Caco-2 (cell line): Measurements from ENCODE around the gene LRRN4CL. TPM values are rescaled to one million over a fixed set of nuclear protein-coding genes. Genes with fewer than 3 reads are reported as not detected.
A peak's percentile ranks its signal among the peaks of the same experiment; 100 is the strongest.
"Not testable (repeated sequence)": the region's sequence is repeated elsewhere in the genome, so short reads cannot be mapped to it uniquely, and the experiment has no call there.

Experiments used
- BruUV-seq: library from RNA; stranded (reverse); fragments of 400-500 nt; replicated peaks from 2 replicates; lab custom pipeline; 2021; lab: Mats Ljungman, UMichigan
- CTCF ChIA-PET: fragments of 300-600 bp; sonication (Branson Sonifier 250); formaldehyde crosslinking; loops from one replicate; lab custom pipeline; 2022; ENCODE audit warnings: antibody characterized with exemption; lab: Charles Lee
- POLR2A ChIA-PET: fragments of 300-600 bp; sonication (Branson Sonifier 250); formaldehyde crosslinking; loops from one replicate; lab custom pipeline; 2022; ENCODE audit warnings: antibody characterized with exemption; lab: Charles Lee
- DNase-seq, 2 experiments: peaks; one replicate each; pipeline versions ENCODE4 v3.0.0 to v3.0.0-alpha.2; 2020 to 2022
- H3K27me3 ChIP-seq: replicated peaks from 2 replicates; pipeline ENCODE4 v1.6.0; 2011; ENCODE audit warnings: low read length; ENCODE audit not compliant: control insufficient read depth, insufficient read depth
- H3K36me3 ChIP-seq: 2 replicates; pipeline ENCODE4 v1.5.1; 2011; ENCODE audit warnings: low read length; ENCODE audit not compliant: control insufficient read depth, insufficient read depth
- H3K4me1 ChIP-seq: fragments of 250-450 bp; sonication (Bioruptor Pico); 2 replicates; pipeline ENCODE4 v1.5.1; 2020; ENCODE audit warnings: mild to moderate bottlenecking
- H3K4me3 ChIP-seq: 2 replicates; pipeline ENCODE4 v1.5.1; 2011; ENCODE audit warnings: low read depth, mild to moderate bottlenecking, control low read depth, low read length
- H3K9me3 ChIP-seq: fragments of 250-450 bp; sonication (Bioruptor Pico); 2 replicates; pipeline ENCODE4 v1.5.1; 2020; ENCODE audit warnings: mild to moderate bottlenecking, moderate library complexity
- H3K27ac Mint-ChIP-seq: one replicate; pipeline ENCODE4 v1.8.0; 2022; ENCODE audit warnings: mixed read lengths; ENCODE audit not compliant: unreplicated experiment
- H3K27me3 Mint-ChIP-seq: one replicate; pipeline ENCODE4 v1.8.0; 2022; ENCODE audit warnings: mixed read lengths; ENCODE audit not compliant: insufficient read depth, unreplicated experiment
- H3K36me3 Mint-ChIP-seq: one replicate; pipeline ENCODE4 v1.8.0; 2022; ENCODE audit warnings: mild to moderate bottlenecking, mixed read lengths; ENCODE audit not compliant: insufficient read depth, unreplicated experiment
- H3K4me1 Mint-ChIP-seq: one replicate; pipeline ENCODE4 v1.8.0; 2022; ENCODE audit warnings: low read depth, mixed read lengths; ENCODE audit not compliant: unreplicated experiment
- H3K4me3 Mint-ChIP-seq: one replicate; pipeline ENCODE4 v1.8.0; 2022; ENCODE audit warnings: mild to moderate bottlenecking, moderate library complexity, mixed read lengths; ENCODE audit not compliant: unreplicated experiment
- H3K9me3 Mint-ChIP-seq: one replicate; pipeline ENCODE4 v1.8.0; 2022; ENCODE audit warnings: mixed read lengths; ENCODE audit not compliant: unreplicated experiment
- CTCF ChIP-seq, 2 experiments: fragments of 200-600 bp in 1 of 2; IDR thresholded peaks; 1 replicate in 1 of 2; 2 replicates in 1 of 2; pipeline versions ENCODE4 v1.5.1 to v1.8.0; 2011 to 2022; ENCODE audit warnings: antibody characterized with exemption in 1 of 2, control low read depth in 1 of 2, inconsistent platforms in 1 of 2, low read depth in 1 of 2, low read length in 1 of 2, mild to moderate bottlenecking in 1 of 2, moderate library complexity in 1 of 2; ENCODE audit not compliant: insufficient read depth in 1 of 2, severe bottlenecking in 1 of 2, unreplicated experiment in 1 of 2
- intact Hi-C: fragments of 100-400 bp; cut with micrococcal nuclease; formaldehyde crosslinking; loops from one replicate; pipeline ENCODE4 v1.10.0; 2022; ENCODE audit not compliant: unreplicated experiment
- total RNA-seq: library from RNA; stranded (reverse); gene quantifications from 2 replicates; pipeline ENCODE4 v1.2.3, GENCODE V29; 2022

The LRRN4CL gene
- total RNA-seq, 1 experiment from 2014 or later: 0.64 TPM

GRCh38 chr11:62677714-62678113, 11.6 kb downstream of the LRRN4CL start:
- no peaks in the 10 kb centered on the region for H3K27me3 ChIP-seq
- no peak for TF ChIP-seq CTCF (IDR thresholded peaks at IDR 0.05; ENCODE audit: insufficient read depth in 1 of 2, low read depth in 1 of 2, low read length in 1 of 2, severe bottlenecking in 1 of 2, unreplicated experiment in 1 of 2)
- H3K27me3 Mint-ChIP-seq: no peaks in the 10 kb centered on the region
- no TSS peak for BruUV-seq
- intact Hi-C loops: loop anchor here (10.0 kb wide), 1 partner anchor 283 kb away; no protein-coding TSS in a partner anchor
- peaks cover 6% of the 10 kb centered on the region for H3K4me1 ChIP-seq
- CTCF ChIA-PET: interaction anchor here (0.6 to 1.9 kb wide), 2 partner anchors 109 to 290 kb away, joined by 3 to 7 read pairs; no protein-coding TSS in a partner anchor
- no peaks in the 10 kb centered on the region for H3K9me3 ChIP-seq
- H3K4me3 Mint-ChIP-seq: peak overlapping the region; percentile 81
- H3K27ac Mint-ChIP-seq: peak overlapping the region; percentile 91
- H3K36me3 Mint-ChIP-seq: peaks cover 39% of the 10 kb centered on the region
- H3K4me3 ChIP-seq: no peak overlapping the region
- H3K4me1 Mint-ChIP-seq: peaks cover 15% of the 10 kb centered on the region
- POLR2A ChIA-PET: no interaction called here
- no peaks in the 10 kb centered on the region for H3K9me3 Mint-ChIP-seq
- H3K36me3 ChIP-seq: no peaks in the 10 kb centered on the region; the same call in 1 of the 2 replicates
- DNase-seq: no peak

GRCh38 chr11:62677156-62677555, 12.2 kb downstream of the LRRN4CL start:
- no peak overlapping the region for H3K4me3 ChIP-seq
- Mint-ChIP-seq H3K27ac (no peak overlapping the region), H3K36me3 (peaks cover 44% of the 10 kb centered on the region), H3K4me1 (peaks cover 15% of the 10 kb centered on the region), H3K4me3 (peak overlapping the region; percentile 81), H3K27me3 (no peaks in the 10 kb centered on the region), H3K9me3 (no peaks in the 10 kb centered on the region)
- H3K27me3 ChIP-seq: no peaks in the 10 kb centered on the region
- peaks cover 9% of the 10 kb centered on the region for H3K4me1 ChIP-seq
- no peaks in the 10 kb centered on the region for H3K9me3 ChIP-seq
- CTCF ChIA-PET: interaction anchor here (0.6 to 1.9 kb wide), 2 partner anchors 109 to 289 kb away, joined by 3 to 7 read pairs; no protein-coding TSS in a partner anchor
- H3K36me3 ChIP-seq: no peaks in the 10 kb centered on the region; the same call in 1 of the 2 replicates
- POLR2A ChIA-PET: interaction anchor here (0.5 to 1.0 kb wide), 2 partner anchors 12 to 51 kb away, joined by 10 to 11 read pairs; partner anchors contain the start of genes C11orf98, CSKMT and TTC9C
- DNase-seq: no peak
- TF ChIP-seq CTCF (IDR thresholded peaks at IDR 0.05; ENCODE audit: insufficient read depth in 1 of 2, low read depth in 1 of 2, low read length in 1 of 2, severe bottlenecking in 1 of 2, unreplicated experiment in 1 of 2): no peak
- BruUV-seq: no TSS peak
- intact Hi-C loops: loop anchor here (10.0 kb wide), 1 partner anchor 282 kb away; no protein-coding TSS in a partner anchor

GRCh38 chr11:62676698-62677097, 12.6 kb downstream of the LRRN4CL start:
- no peak overlapping the region for H3K27ac Mint-ChIP-seq
- BruUV-seq: no TSS peak
- TF ChIP-seq CTCF (IDR thresholded peaks at IDR 0.05; ENCODE audit: insufficient read depth in 1 of 2, low read depth in 1 of 2, low read length in 1 of 2, severe bottlenecking in 1 of 2, unreplicated experiment in 1 of 2): no peak
- H3K36me3 ChIP-seq: no peaks in the 10 kb centered on the region; the same call in 1 of the 2 replicates
- H3K9me3 ChIP-seq: no peaks in the 10 kb centered on the region
- H3K4me3 Mint-ChIP-seq: peak overlapping the region; percentile 81
- intact Hi-C loops: loop anchor here (10.0 kb wide), 1 partner anchor 282 kb away; no protein-coding TSS in a partner anchor
- no peak overlapping the region for H3K4me3 ChIP-seq
- ChIA-PET CTCF (interaction anchor here (1.9 kb wide), 1 partner anchor 110 kb away, joined by 7 read pairs; no protein-coding TSS in a partner anchor), POLR2A (interaction anchor here (0.5 to 1.0 kb wide), 3 partner anchors 12 to 214 kb away, joined by 4 to 11 read pairs (median 10); partner anchors contain the start of genes C11orf98, CSKMT and TTC9C)
- peaks cover 49% of the 10 kb centered on the region for H3K36me3 Mint-ChIP-seq
- no peak for DNase-seq
- no peaks in the 10 kb centered on the region for H3K27me3 ChIP-seq
- H3K27me3 Mint-ChIP-seq: no peaks in the 10 kb centered on the region
- peaks cover 15% of the 10 kb centered on the region for H3K4me1 Mint-ChIP-seq
- H3K4me1 ChIP-seq: peaks cover 9% of the 10 kb centered on the region
- no peaks in the 10 kb centered on the region for H3K9me3 Mint-ChIP-seq

- H3K4me1 Mint-ChIP-seq: peaks cover 24% of the 10 kb centered on the region
- BruUV-seq, H3K27me3 Mint-ChIP-seq, H3K27ac Mint-ChIP-seq, H3K9me3 Mint-ChIP-seq, CTCF ChIA-PET, H3K4me3 ChIP-seq, DNase-seq, H3K27me3 ChIP-seq, H3K9me3 ChIP-seq, H3K4me3 Mint-ChIP-seq, H3K36me3 ChIP-seq: not testable (repeated sequence)
- POLR2A ChIA-PET: interaction anchor here (0.6 to 1.4 kb wide), 2 partner anchors 10 to 54 kb away, joined by 4 to 7 read pairs; partner anchors contain the start of genes C11orf98 and CSKMT
- H3K36me3 Mint-ChIP-seq: peaks cover 62% of the 10 kb centered on the region
- H3K4me1 ChIP-seq: peaks cover 14% of the 10 kb centered on the region
- intact Hi-C loops: loop anchor here (10.0 kb wide), 1 partner anchor 281 kb away; no protein-coding TSS in a partner anchor
These were observed 13.9 kb downstream of the LRRN4CL start for GRCh38 chr11:62675415-62675814.
